NB4 (cell line): ENCODE measurements around the gene LY86.

ENCODE experiments used
- MAX ChIP-seq: IDR thresholded peaks from 2 replicates; pipeline ENCODE4 v1.6.1; 2011; ENCODE audit warnings: low read depth, low read length
- POLR2A ChIP-seq: IDR thresholded peaks from 2 replicates; pipeline ENCODE4 v1.6.1; 2011; ENCODE audit warnings: mild to moderate bottlenecking; ENCODE audit not compliant: insufficient read length; ENCODE audit errors: extremely low read depth
- TF ChIP-seq, protein P1 (sequence below): IDR thresholded peaks from one replicate; pipeline ENCODE4 v1.5.1; 2012; ENCODE audit warnings: low read depth, low read length

GRCh38 chr6:6635291-6635690 lies 46.8 kb downstream of the LY86 start:
- TF ChIP-seq, protein P1, sequence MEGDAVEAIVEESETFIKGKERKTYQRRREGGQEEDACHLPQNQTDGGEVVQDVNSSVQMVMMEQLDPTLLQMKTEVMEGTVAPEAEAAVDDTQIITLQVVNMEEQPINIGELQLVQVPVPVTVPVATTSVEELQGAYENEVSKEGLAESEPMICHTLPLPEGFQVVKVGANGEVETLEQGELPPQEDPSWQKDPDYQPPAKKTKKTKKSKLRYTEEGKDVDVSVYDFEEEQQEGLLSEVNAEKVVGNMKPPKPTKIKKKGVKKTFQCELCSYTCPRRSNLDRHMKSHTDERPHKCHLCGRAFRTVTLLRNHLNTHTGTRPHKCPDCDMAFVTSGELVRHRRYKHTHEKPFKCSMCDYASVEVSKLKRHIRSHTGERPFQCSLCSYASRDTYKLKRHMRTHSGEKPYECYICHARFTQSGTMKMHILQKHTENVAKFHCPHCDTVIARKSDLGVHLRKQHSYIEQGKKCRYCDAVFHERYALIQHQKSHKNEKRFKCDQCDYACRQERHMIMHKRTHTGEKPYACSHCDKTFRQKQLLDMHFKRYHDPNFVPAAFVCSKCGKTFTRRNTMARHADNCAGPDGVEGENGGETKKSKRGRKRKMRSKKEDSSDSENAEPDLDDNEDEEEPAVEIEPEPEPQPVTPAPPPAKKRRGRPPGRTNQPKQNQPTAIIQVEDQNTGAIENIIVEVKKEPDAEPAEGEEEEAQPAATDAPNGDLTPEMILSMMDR, result no peak
- TF ChIP-seq POLR2A (no peak), MAX (no peak)
